Measurements from ENCODE around the gene CNTNAP5. TPM values are rescaled to one million over a fixed set of nuclear protein-coding genes. Genes with fewer than 3 reads are reported as not detected.

Gene CNTNAP5
- total RNA-seq, 1 experiment from 2014 or later = not detected

- intact Hi-C loops (cut with micrococcal nuclease; ENCODE audit: unreplicated experiment) = no loop called here
Measured at GRCh38 chr2:124607679-124608078, 582.6 kb downstream of the CNTNAP5 start.

GRCh38 chr2:124609667-124610066 lies 584.6 kb downstream of the CNTNAP5 start:
- intact Hi-C loops (cut with micrococcal nuclease; ENCODE audit: unreplicated experiment) = no loop called here
- H3K27me3 Mint-ChIP-seq (ENCODE audit: unreplicated experiment) = no peaks in the 10 kb centered on the region
- no peak for TF ChIP-seq CTCF (IDR thresholded peaks at IDR 0.05; ENCODE audit: unreplicated experiment)
- DNase-seq = no peak
- peaks cover 13% of the 10 kb centered on the region for H3K9me3 Mint-ChIP-seq (ENCODE audit: low read depth, unreplicated experiment)
- H3K27ac Mint-ChIP-seq (ENCODE audit: unreplicated experiment) = no peak overlapping the region
- H3K4me1 Mint-ChIP-seq (ENCODE audit: low read depth, unreplicated experiment) = no peaks in the 10 kb centered on the region
- H3K4me3 Mint-ChIP-seq (ENCODE audit: low read depth, unreplicated experiment) = no peak overlapping the region
- BruUV-seq (replicated peaks) = no TSS peak
- CTCF ChIA-PET = no interaction called here
- H3K36me3 Mint-ChIP-seq (ENCODE audit: insufficient read depth, unreplicated experiment) = no peaks in the 10 kb centered on the region

More at GRCh38 chr2:124607679-124608078, 582.6 kb downstream of the CNTNAP5 start:
- TF ChIP-seq CTCF (IDR thresholded peaks at IDR 0.05; ENCODE audit: unreplicated experiment) = no peak
- H3K4me3 Mint-ChIP-seq (ENCODE audit: low read depth, unreplicated experiment) = no peak overlapping the region
- DNase-seq = no peak
- peaks cover 14% of the 10 kb centered on the region for H3K9me3 Mint-ChIP-seq (ENCODE audit: low read depth, unreplicated experiment)
- H3K4me1 Mint-ChIP-seq (ENCODE audit: low read depth, unreplicated experiment) = no peaks in the 10 kb centered on the region
- no peak overlapping the region for H3K27ac Mint-ChIP-seq (ENCODE audit: unreplicated experiment)
- no TSS peak for BruUV-seq (replicated peaks)
- no peaks in the 10 kb centered on the region for H3K36me3 Mint-ChIP-seq (ENCODE audit: insufficient read depth, unreplicated experiment)
- no peaks in the 10 kb centered on the region for H3K27me3 Mint-ChIP-seq (ENCODE audit: unreplicated experiment)
- CTCF ChIA-PET = no interaction called here

- CTCF ChIA-PET = no interaction called here
- no peaks in the 10 kb centered on the region for H3K36me3 Mint-ChIP-seq (ENCODE audit: insufficient read depth, unreplicated experiment)
Measured at GRCh38 chr2:124610141-124610540, 585.1 kb downstream of the CNTNAP5 start.

GRCh38 chr2:124610866-124611265 lies 585.8 kb downstream of the CNTNAP5 start:
- Mint-ChIP-seq H3K4me3 (ENCODE audit: low read depth, unreplicated experiment) (no peak overlapping the region), H3K36me3 (ENCODE audit: insufficient read depth, unreplicated experiment) (no peaks in the 10 kb centered on the region), H3K27me3 (ENCODE audit: unreplicated experiment) (no peaks in the 10 kb centered on the region), H3K27ac (ENCODE audit: unreplicated experiment) (no peak overlapping the region), H3K9me3 (ENCODE audit: low read depth, unreplicated experiment) (peaks cover 13% of the 10 kb centered on the region), H3K4me1 (ENCODE audit: low read depth, unreplicated experiment) (no peaks in the 10 kb centered on the region)
- CTCF ChIA-PET = no interaction called here
- intact Hi-C loops (cut with micrococcal nuclease; ENCODE audit: unreplicated experiment) = no loop called here
- no peak for DNase-seq
- no TSS peak for BruUV-seq (replicated peaks)
- no peak for TF ChIP-seq CTCF (IDR thresholded peaks at IDR 0.05; ENCODE audit: unreplicated experiment)

More at GRCh38 chr2:124610141-124610540, 585.1 kb downstream of the CNTNAP5 start:
- TF ChIP-seq CTCF (IDR thresholded peaks at IDR 0.05; ENCODE audit: unreplicated experiment) = no peak
- BruUV-seq (replicated peaks) = no TSS peak
- H3K4me1 Mint-ChIP-seq (ENCODE audit: low read depth, unreplicated experiment) = no peaks in the 10 kb centered on the region
- no peak for DNase-seq
- no peak overlapping the region for H3K27ac Mint-ChIP-seq (ENCODE audit: unreplicated experiment)
- no peaks in the 10 kb centered on the region for H3K27me3 Mint-ChIP-seq (ENCODE audit: unreplicated experiment)
- intact Hi-C loops (cut with micrococcal nuclease; ENCODE audit: unreplicated experiment) = no loop called here
- peaks cover 13% of the 10 kb centered on the region for H3K9me3 Mint-ChIP-seq (ENCODE audit: low read depth, unreplicated experiment)
- no peak overlapping the region for H3K4me3 Mint-ChIP-seq (ENCODE audit: low read depth, unreplicated experiment)
